ENCODE results near the gene BCAS4. TPM values are rescaled to one million over a fixed set of nuclear protein-coding genes. Genes with fewer than 3 reads are reported as not detected.
"Not testable (repeated sequence)": the region's sequence is repeated elsewhere in the genome, so short reads cannot be mapped to it uniquely, and the experiment has no call there.

Gene BCAS4
- total RNA-seq, 1 experiment from 2014 or later = 15.4 TPM

DNA sequence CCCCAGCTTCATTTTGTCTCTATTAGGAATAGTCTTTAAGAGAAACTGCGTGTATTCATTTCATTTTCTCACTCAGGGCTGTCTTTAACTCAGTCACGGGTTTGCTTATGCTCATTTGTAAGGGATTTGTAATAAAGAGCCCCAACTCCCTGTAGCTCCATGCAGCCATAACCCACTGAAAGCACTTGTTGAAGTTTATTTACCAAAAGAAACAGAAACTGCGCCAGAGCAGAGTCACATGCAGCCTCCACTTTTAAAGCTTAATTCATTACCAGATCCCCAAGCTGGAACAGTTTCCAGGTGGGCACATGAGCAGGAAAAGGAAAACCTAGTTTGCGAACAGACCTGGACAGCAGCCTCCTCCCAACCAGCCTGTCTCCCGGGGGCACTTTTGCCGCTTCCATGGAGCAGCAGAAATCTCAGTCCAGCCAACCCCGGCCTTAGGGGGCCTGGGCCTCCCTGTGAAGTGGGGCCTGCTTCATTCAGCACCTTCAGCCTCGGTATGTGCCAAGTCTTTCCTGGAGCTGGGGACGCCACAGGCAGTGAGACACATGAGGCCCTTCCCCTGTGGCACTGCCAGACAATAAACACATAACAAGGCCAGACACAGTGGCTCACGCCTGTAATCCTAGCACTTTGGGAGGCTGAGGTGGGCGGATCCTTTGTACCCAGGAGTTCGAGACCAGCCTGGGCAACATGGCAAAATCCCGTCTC lies 4.5 kb downstream of the BCAS4 start:
- no peak for DNase-seq (ENCODE audit: low read depth)

DNA sequence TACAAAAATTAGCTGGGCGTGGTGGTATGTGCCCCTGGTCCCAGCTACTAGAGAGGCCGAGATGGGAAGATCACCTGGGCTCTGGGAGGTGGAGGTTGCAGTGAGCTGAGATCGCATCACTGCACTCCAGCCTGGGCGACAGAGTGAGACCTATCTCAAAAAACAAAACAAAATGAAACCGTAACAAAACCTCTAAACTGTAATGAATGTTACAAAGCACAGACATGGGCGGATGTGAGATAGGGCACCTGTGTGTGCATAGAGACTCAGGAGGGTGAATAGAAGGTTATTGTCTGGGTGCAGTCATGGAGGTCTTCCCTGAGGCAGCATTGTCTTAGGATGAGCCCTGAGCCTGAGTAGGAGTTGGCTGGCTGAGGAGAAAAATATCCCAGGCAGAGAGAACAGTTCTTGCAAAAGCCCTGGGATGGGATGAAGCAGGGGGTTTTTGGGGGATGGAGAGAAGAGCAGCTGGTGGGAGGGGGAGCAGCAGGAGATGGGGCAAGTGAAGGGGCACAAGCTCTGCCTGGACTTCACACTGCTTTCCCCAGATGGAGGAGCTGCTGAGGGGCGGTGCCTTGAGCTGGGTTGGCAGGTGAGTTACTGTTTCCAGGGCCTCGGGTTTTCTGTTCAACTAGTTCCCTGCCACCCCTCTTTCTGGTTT lies 5.2 kb downstream of the BCAS4 start:
- no peak for DNase-seq (ENCODE audit: low read depth)

DNA sequence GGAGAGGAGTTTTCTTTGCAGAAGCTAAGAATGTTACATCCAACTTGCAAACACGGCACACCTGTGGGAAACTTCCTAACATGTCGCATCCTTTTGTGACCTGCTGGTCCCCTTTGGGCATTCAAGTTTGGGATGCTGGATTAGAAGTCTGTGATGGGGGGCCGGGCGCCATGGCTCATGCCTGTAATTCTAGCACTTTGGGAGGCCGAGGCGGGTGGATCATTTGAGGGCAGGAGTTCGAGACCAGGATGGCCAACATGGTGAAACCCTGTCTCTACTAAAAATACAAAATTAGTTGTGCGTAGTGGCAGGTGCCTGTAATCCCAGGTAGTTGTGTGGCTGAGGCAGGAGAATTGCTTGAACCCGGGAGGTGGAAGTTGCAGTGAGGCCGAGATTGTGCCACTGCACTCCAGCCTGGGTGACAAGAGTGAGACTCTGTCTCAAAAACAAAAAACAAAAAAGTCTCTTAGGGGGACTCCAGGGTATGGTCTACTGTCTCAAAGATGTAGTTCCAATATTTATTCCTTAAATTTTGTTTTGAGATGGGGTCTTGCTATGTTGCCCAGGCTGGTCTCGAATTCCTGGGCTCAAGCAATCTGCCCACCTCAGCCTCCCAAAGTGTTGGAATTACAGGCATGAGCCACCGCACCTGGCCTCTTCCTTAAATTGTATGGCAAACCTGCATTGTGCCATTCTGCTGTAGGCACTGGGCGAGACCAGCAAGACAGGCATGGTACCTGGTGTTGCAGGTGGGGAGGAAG lies 6.3 kb downstream of the BCAS4 start:
- not testable (repeated sequence) for DNase-seq (ENCODE audit: low read depth)

DNA sequence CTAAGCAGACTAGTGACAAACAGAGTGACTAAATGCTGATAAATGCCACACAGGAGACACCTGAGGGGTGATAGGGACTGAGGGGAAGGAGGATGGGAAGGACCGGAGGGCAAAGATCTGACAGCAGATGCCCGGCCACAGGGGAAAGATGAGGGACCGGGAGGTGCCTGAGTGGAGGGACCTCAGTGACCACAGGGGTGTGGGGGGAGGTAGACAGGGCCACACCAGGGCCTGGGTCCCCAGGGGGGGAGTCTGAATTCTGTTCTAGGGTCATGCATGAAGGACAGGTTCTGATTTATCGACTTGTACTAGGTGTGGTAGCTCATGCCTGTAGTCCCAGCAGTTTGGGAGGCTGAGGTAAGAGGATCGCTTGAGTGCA lies 6.9 kb downstream of the BCAS4 start:
- DNase-seq (ENCODE audit: low read depth) = no peak

DNA sequence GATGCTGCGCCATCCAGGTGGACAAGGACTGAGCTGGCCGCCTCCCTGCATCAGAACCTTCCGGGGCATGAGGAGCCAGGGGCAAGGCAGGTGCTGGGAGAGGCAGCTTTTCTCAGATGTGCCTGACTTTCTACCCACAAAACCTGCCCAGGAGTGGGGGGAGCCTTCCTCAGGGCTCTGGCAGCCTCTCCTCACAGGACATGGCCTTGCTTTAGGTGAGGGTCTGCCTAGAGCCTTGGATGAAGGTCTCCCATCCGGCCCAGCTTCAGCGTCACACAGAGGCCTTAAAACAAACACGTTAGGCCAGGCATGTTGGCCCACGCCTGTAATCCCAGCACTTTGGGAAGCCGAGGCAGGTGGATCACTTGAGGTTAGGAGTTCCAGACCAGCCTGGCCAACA lies 7.4 kb downstream of the BCAS4 start:
- no peak for DNase-seq (ENCODE audit: low read depth)

DNA sequence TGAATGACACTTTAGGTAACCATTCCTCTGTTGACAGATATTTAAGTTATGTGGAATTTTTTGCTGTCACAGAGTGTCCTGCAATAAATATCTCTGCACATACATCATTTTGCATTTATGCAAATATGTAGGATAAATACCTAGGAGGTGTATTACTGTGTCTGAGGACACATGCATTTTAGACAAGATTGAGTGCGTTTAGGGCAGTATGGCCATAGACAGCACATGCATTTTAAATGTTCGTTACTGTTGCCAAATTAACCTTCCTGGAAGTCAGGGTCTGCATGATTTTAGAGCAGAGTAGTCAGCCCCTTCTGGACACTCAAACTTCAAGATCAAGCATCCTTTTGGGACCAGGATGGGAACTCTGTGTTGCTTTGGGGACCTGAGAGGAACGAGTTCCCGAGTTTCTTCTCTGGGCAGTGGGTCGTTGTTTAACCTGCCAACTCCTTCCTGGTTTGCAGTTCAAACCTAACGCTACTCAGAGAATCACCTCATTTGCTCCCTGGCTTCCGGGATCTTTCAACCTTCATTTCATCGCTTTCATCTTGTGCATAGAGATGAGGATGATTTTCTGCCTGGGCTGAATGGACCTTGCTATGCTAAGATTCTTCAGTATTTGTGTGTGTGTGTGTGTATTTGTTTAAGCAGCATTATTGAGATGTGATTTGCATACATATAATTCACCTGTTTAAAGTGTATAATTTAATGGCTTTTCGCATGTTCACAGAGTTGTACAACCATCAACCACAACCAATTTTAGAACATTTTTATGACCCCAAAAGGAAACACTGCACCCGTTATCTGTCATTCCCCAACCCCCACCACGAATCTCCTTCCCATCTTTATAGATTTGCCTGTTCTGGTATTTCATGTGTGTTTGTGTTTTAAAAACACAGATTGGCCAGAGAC lies 9.8 kb downstream of the BCAS4 start:
- no peak for DNase-seq (ENCODE audit: low read depth)

DNA sequence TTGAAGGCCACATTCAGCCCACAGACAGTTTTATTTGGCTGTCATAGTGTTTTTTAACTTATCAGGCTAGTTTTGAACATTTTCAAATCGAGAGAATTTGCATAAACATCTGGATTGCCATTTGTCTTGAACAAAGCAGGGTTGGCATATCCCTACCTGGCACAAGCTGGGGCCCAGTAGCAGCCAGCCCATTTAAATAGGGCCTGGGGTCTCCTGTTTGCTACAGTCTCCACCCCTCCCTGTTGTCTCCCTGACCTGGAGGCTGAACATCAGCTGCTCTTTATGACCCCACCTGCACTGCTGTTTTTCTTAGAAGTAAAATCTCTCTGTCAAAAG lies 10.5 kb downstream of the BCAS4 start:
- no peak for DNase-seq (ENCODE audit: low read depth)

DNA sequence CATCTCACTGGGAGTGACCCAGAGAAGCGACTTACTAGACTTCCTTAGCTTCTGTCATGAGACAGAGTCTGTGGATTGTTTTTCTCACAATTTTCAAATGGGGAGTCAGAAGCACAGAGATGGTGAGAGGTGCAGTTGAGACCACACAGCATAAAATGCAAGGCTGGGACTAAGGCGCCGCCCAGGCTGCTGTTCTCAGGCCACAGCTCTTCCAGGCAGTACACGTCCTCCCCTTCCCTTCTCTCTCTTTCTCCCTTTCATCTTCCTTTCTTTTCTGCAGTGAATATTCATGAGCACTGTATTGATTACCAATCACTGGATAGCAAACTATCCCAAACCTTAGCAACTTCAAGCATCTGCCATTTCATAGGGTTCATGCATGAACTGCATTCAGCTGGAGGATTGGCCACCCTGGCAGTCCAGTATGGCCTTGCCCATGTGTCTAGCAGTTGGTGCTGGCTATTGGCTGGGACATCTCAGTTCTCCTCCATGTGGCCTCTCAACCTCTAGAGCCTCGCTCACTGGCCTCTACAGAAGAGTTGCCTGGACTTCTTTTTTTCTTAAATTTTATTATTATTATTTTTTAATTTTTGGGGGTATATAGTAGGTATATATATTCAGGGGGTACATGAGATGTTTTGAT lies 11.4 kb downstream of the BCAS4 start:
- no peak for DNase-seq (ENCODE audit: low read depth)

DNA sequence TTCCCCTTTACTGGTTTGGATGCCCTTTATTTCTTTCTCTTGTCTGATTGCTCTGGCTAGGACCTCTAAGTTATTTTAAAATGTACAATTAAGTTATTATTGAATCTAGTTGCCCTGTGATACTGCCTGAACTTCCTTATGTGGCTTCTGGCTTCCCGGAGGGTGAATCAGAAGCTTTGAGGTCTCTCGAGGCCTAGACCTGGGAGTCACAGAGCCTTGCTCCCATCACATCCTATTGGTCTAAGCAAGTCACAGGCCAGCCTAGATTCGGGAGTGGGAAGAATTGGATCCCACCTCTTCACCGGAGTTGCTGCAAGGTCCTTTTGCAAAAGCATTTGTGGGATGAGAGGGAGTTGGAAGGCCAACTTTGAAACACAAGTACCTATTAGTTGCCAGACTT lies 15.2 kb downstream of the BCAS4 start:
- peak; percentile 47 for DNase-seq (ENCODE audit: low read depth)

DNA sequence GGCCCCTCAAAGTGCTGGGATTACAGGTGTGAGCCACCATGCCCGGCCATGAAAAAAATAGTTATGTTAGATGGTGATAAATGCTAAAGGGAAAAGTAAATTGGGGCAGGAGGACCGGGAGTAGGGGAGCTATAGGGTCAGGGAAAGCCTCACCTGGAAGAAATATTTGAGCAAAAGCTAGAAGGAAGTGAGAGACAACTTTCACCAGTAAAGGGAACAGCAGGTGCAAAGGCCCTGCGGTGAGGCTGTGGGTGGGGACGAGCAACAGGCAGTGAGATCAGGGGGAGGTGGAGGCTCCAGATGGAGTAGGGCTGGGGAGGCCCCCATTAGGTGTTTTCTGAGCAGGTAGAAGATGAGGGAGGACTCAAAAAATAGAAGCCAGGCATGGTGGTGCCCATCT lies 16.0 kb downstream of the BCAS4 start:
- no peak for DNase-seq (ENCODE audit: low read depth)

DNA sequence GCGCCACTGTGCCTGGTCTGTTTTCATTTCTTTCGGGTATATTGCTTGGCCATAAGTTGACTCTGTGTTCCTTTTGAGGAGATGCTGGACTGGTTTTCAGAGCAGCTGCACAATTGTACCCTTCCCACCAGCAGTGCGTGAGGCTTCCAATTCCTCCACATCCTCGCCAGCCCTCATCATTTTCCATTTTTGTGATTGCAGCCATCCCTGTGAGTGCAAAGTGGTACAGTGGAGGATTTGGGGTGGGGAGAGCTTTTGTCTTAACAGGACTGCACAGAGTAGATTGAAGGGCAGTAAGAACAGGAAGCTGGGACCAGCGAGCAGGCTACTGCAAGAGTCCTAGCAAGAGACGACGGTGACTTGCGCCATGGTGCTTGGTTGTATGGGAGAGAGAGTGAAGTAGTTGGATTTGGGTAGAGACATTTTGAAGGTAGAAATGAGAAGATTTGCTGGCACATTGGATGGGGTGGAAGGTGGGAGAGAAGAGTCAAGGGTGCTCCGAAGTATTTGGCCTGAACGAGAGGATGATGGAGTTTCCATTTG lies 18.3 kb downstream of the BCAS4 start:
- no peak for DNase-seq (ENCODE audit: low read depth)

DNA sequence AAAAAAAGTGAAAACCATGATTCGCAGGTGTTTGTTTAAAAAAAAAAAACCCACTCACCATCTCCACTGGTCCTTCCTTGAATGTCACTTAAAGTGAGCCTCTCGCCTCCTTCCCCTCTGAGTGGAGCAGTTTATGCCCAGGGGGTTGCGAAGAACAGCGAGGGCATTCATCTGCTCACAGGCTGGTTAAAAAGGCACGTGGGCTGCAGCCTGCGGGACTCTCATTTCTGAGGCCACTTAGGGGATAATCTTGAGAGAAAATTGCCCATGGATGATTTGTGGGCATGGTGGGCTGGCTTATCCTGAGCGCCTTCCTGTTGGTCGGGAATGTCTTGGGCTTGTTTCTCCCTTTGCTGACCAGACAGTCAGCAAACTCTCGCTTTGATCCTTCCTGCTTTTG lies 18.9 kb downstream of the BCAS4 start:
- no peak for DNase-seq (ENCODE audit: low read depth)

DNA sequence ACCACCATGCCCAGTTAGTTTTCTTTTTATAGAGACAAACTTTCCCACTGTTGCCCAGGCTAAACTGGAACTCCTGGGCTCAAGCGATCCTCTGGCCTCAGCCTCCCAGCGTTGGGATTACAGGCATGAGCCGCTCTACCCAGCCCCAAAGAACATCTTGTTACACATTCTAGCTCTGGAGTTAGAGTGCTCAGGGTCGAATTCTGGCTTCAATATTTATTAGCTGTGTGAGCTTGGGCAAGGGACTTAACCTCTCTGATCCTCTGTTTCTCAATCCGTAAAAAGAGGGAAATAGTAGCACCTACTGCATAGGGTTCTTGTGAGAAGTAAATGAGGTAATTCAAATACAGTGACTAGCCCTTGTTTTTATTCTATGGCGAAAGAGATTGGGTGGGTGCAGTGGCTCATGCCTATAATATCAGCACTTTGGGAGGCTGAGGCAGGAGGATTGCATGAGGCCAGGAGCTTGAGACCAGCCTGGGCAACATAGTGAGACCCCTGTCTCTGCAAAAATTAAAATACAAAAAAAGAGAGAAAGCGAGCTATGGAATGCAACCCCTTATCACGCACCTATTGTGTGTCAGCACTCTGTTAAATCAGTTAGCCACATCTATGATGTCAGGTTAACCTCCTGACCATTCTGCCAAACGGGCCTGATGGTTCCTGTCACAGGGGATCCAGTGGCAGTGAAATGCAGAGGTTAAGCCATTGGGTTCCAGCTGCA lies 19.7 kb downstream of the BCAS4 start:
- DNase-seq (ENCODE audit: low read depth) = peak; percentile 49

DNA sequence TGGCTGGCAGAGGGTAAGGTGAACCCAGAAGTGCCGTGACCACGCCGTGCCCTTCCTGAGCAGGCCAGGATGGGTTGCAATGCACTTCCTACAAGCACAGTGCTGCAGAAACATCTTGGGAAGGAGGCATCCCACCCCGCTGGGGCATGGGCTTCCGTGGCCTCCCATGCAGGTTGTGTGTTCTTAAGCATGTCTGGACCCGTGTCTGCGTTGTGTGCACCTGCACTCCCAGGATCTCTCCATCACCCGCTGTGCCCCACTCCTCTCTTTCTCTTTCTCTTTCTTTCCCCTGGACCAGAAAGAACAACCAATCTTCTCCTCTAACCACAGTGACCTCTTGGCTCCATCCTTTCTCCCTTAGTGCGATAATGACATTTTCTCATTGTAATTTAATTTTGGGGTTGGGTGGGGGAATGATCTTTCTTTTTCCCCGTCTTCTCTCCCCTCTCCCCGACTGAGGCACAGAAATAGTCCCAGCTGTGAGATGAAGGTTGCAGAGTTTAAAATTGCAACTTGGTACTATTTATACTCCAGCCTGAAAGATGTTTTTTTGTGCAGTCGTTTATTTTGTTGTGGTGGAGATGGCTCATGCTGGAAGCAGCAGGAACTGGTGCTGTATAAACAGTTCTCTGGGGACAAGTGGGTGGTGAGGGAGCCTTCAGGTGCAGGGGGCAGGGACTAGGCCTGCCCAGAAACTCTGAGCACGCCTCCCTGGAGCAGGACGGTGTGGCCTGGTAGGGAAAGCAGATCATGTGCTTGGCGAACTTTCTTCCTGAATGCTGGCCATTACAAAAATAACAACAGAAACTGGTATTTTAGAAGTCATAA lies 20.5 kb downstream of the BCAS4 start:
- DNase-seq (ENCODE audit: low read depth) = peak; percentile 91

DNA sequence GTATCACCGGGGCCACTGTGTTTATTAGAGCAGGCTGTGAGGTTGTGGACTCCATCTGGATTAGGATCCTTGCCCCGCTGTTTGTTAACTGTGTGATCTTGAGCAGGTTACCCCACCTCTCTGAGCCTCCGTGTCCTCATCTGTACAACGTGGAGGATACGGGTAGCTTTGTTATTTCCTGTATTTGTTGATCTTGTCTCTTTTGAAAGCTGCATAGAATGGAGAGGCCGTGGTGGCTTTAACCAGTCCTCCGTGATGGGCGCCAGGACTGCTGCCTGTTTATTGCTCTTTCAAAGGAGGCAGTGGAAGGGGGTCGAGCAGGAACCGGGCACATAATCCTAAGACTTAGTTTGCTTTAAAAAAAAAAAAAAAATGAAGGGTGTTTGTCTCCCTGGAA lies 22.9 kb downstream of the BCAS4 start:
- DNase-seq (ENCODE audit: low read depth) = no peak

DNA sequence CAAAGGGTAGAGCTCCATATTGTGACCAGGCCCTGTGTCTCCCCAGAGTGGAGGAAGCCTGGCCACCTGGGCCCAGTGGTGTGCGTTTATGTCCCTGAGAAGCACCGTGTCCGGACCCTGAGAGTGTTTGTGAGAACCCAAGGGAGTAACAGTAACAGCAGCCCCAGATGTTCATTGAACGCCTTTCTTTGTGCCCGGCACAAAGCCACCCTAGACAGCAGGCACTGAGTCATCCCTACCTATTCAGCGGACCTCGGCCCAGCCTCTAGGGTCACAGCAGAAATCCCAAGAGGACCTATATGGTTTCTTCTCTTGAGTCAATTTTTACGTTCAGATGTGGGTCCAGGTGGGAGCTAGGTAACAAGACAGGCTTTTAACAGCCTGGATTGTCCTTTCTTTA lies 24.5 kb downstream of the BCAS4 start:
- no peak for DNase-seq (ENCODE audit: low read depth)

DNA sequence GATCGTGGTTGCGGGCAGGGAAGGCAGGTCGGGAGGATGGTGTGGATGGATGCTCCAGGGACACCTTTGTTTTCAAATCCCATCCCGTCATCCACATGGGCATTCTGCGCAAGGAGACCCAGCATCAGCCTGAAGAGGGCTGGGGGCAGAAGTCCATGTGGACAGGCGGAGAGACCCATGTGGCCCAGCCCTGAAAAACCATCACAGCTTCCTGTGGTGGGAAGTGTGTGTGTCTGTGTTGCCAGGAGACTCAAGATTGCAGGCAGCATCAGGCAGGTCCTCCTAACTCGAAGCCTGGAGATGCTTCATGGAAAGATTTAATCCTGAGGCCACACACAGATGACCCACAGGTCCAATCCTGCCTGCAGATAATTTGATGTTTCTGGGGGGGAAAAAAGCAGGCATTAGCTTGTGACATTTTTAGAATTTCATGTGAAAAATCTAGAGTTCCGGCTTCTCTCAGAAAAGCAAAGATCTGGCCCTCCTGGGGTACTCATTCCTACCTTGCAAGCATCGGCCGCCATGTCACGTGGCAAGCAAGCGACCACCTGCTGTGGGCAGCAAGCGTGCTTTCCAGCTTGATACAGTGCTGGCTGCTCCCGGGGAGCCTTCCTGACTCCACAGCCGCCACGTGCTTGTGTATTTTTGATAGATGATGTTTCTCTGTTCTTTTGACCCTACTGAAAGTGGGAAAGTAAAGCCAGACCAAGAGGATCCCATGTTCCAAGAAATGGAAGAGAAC lies 25.8 kb downstream of the BCAS4 start:
- no peak for DNase-seq (ENCODE audit: low read depth)

DNA sequence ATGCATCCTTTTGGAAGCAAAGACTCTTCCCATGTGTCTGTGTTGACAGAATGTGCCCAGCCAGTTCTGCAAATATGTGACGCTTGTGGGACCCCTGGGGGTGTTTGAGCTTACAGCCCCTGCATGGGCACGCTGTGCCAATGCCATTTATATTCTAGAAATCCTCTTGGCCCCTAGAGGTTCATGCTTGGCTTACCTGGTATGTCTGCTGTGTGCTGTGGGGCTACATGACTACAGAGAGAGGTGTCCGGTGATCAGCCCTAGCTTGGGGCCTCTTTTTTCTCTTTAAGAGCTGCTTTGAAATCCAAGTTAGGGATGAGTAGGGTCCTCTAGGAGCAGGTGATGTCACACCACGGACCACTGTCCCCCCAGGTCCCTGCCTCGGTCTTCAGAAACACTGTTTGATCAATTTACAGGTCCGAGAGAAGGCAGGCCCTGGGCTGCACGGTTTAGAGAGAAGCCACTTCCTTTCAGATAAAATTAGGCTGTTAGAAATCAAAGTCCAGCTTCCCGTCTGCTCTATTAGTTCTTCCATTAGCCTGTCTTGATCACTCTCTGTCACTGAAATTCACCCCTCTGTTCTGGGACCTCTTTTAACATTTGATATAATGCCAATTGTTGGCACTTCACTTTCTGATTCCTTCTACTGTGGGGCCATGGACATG lies 26.5 kb downstream of the BCAS4 start:
- DNase-seq (ENCODE audit: low read depth) = no peak

Data from M059J (cell line).